HepG2 (cell line): ENCODE measurements around the gene SPTBN2.
A peak's percentile ranks its signal among the peaks of the same experiment; 100 is the strongest.

ENCODE experiments used
- BRCA1 ChIP-seq: sonication (generic); formaldehyde crosslinking; IDR thresholded peaks from 2 replicates; pipeline ENCODE4 v1.4.0; 2020; ENCODE audit warnings: missing genetic modification reagents
- EZH2 ChIP-seq: conservative IDR thresholded peaks from 2 replicates; pipeline ENCODE4 v1.6.1; 2012; ENCODE audit warnings: mild to moderate bottlenecking, low read depth, low read length, moderate library complexity
- KDM4B ChIP-seq: sonication (generic); formaldehyde crosslinking; IDR thresholded peaks from 2 replicates; pipeline ENCODE4 v1.4.0; 2020; ENCODE audit warnings: missing genetic modification reagents
- RFX5 ChIP-seq: IDR thresholded peaks from 2 replicates; pipeline ENCODE4 v1.6.1; 2011; ENCODE audit warnings: low read depth, low read length, improper control_type of control experiment
- TBP ChIP-seq: sonication (generic); formaldehyde crosslinking; IDR thresholded peaks from 2 replicates; pipeline ENCODE4 v1.5.0; 2020; ENCODE audit warnings: missing genetic modification reagents
- ZNF263 ChIP-seq: sonication (generic); formaldehyde crosslinking; IDR thresholded peaks from 2 replicates; pipeline ENCODE4 v1.4.0; 2020; ENCODE audit warnings: missing genetic modification reagents
- ZNF788 ChIP-seq: sonication (generic); formaldehyde crosslinking; IDR thresholded peaks from 2 replicates; pipeline ENCODE4 v1.5.0; 2020; ENCODE audit warnings: mild to moderate bottlenecking, missing genetic modification reagents, borderline replicate concordance
- TF ChIP-seq, protein P1 (sequence below): sonication (generic); formaldehyde crosslinking; IDR thresholded peaks from 2 replicates; pipeline ENCODE4 v1.4.0; 2020; ENCODE audit warnings: missing genetic modification reagents, borderline replicate concordance
- TF ChIP-seq, protein P2 (sequence below): sonication (generic); formaldehyde crosslinking; IDR thresholded peaks from 2 replicates; pipeline ENCODE4 v1.5.0; 2020; ENCODE audit warnings: mild to moderate bottlenecking, missing genetic modification reagents, moderate library complexity

DNA sequence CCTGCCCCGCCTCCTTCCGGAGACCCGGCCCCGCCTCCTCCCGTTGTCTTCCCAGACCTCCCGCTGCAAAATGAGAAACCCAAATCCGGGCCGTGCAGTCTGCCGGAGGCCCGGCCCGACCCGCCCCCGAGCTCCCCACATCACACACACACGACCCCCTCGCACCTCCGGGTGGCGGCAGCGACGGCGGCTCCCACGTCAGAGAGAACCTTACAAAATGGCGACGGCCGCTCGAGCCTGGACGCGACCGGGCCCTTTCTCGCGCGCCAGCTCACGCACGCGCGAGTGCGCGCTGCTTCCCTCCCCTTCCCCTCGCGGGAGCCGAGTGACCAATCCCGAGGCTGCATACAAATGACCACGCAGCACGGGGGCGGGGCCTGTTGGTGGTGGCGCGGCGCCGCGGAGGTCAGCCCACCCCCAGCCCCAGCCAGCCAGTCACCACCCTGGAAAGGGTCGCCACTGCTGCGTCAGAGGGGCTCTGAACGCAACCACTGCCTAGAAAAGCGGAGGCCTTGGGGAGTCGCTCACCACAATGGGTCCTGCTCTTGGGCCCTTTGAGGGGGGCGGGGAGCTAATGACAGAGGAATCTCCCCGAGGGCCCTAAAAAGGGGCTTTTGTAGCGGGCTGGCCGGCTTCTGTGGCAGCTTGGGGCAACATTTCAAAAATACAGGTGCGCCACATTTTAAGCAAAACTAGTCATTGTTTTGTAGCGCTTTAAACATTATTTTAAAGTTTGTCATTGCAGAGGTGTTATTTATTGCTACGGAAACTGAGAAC, 51.2 kb downstream of the SPTBN2 start, which contains the start of gene RBM4B:
- TF ChIP-seq BRCA1 (CRISPR knock-in tag) = no peak
- TF ChIP-seq, protein P1, sequence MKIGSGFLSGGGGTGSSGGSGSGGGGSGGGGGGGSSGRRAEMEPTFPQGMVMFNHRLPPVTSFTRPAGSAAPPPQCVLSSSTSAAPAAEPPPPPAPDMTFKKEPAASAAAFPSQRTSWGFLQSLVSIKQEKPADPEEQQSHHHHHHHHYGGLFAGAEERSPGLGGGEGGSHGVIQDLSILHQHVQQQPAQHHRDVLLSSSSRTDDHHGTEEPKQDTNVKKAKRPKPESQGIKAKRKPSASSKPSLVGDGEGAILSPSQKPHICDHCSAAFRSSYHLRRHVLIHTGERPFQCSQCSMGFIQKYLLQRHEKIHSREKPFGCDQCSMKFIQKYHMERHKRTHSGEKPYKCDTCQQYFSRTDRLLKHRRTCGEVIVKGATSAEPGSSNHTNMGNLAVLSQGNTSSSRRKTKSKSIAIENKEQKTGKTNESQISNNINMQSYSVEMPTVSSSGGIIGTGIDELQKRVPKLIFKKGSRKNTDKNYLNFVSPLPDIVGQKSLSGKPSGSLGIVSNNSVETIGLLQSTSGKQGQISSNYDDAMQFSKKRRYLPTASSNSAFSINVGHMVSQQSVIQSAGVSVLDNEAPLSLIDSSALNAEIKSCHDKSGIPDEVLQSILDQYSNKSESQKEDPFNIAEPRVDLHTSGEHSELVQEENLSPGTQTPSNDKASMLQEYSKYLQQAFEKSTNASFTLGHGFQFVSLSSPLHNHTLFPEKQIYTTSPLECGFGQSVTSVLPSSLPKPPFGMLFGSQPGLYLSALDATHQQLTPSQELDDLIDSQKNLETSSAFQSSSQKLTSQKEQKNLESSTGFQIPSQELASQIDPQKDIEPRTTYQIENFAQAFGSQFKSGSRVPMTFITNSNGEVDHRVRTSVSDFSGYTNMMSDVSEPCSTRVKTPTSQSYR (CRISPR knock-in tag) = peak; percentile 37; the same call in 1 of the 2 replicates
- peak; percentile 70 for TF ChIP-seq RFX5
- TF ChIP-seq, protein P2, sequence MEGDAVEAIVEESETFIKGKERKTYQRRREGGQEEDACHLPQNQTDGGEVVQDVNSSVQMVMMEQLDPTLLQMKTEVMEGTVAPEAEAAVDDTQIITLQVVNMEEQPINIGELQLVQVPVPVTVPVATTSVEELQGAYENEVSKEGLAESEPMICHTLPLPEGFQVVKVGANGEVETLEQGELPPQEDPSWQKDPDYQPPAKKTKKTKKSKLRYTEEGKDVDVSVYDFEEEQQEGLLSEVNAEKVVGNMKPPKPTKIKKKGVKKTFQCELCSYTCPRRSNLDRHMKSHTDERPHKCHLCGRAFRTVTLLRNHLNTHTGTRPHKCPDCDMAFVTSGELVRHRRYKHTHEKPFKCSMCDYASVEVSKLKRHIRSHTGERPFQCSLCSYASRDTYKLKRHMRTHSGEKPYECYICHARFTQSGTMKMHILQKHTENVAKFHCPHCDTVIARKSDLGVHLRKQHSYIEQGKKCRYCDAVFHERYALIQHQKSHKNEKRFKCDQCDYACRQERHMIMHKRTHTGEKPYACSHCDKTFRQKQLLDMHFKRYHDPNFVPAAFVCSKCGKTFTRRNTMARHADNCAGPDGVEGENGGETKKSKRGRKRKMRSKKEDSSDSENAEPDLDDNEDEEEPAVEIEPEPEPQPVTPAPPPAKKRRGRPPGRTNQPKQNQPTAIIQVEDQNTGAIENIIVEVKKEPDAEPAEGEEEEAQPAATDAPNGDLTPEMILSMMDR = no peak
- TF ChIP-seq ZNF263 = no peak
- TF ChIP-seq EZH2 = no peak
- TF ChIP-seq ZNF788 (CRISPR knock-in tag) = no peak
- TF ChIP-seq KDM4B (CRISPR knock-in tag) = no peak
- no peak for TF ChIP-seq TBP (CRISPR knock-in tag)
